HUES48 (cell line): ENCODE results near the gene CD34.

ENCODE experiments used
- H3K27ac ChIP-seq: one replicate; pipeline ENCODE4 v1.7.0; 2013; ENCODE audit warnings: low read depth, low read length, inconsistent platforms
- H3K27me3 ChIP-seq: 2 replicates; pipeline ENCODE4 v1.6.1; 2013; ENCODE audit warnings: mild to moderate bottlenecking, low read length; ENCODE audit not compliant: control insufficient read depth, insufficient read depth
- H3K36me3 ChIP-seq: 2 replicates; pipeline ENCODE4 v1.6.1; 2013; ENCODE audit warnings: low read length; ENCODE audit not compliant: control insufficient read depth, insufficient read depth
- H3K4me1 ChIP-seq: 2 replicates; pipeline ENCODE4 v1.6.1; 2013; ENCODE audit warnings: mild to moderate bottlenecking, low read length; ENCODE audit not compliant: control insufficient read depth, insufficient read depth
- H3K4me3 ChIP-seq: 2 replicates; pipeline ENCODE4 v1.5.1; 2013; ENCODE audit warnings: mild to moderate bottlenecking, low read depth, low read length
- H3K9ac ChIP-seq: 2 replicates; pipeline ENCODE4 v1.6.1; 2013; ENCODE audit warnings: mild to moderate bottlenecking, low read depth, low read length, moderate library complexity
- H3K9me3 ChIP-seq: 2 replicates; pipeline ENCODE4 v1.6.1; 2013; ENCODE audit warnings: low read length; ENCODE audit not compliant: control insufficient read depth, insufficient read depth

CD34 gene

DNA sequence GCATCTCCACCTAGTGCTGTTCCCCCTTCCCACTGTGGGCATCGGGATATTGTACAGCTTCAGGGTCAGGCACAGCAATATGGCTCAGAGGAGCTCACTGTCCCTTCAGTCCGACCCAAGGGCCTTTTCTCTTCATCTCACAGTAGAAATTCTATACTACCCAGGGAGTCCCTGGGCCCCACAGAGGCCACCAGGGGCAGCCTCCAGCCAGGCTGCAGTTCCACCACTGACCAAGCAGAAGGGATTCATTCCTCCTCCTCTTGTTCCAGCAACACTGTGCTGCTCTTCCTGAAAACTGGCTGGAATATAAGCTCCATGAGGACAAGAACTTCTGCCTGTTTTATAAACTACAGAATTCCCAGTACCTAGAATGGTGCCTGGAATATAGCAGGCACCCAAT, 70.5 kb downstream of the CD34 start:
- H3K9ac ChIP-seq = no peak overlapping the region
- no peaks in the 10 kb centered on the region for H3K27me3 ChIP-seq
- no peaks in the 10 kb centered on the region for H3K4me1 ChIP-seq
- H3K27ac ChIP-seq = no peak overlapping the region
- H3K9me3 ChIP-seq = no peaks in the 10 kb centered on the region
- no peak overlapping the region for H3K4me3 ChIP-seq
- no peaks in the 10 kb centered on the region for H3K36me3 ChIP-seq

DNA sequence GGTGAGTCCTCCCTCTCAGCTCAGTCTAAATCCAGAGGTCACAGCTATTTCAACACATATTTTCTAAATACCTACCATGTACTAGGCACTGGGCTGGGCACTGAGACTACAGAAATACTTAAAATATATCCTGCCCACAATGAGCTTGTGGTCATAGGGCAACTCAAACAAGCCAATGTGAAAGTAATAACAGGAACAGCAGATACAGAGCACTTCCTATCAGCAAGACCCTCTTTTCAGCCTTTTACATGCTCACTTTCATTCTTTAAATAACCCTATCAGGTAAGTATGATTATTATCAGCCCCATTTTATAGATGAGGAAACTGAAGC, 71.9 kb downstream of the CD34 start:
- no peaks in the 10 kb centered on the region for H3K27me3 ChIP-seq
- no peak overlapping the region for H3K4me3 ChIP-seq
- no peaks in the 10 kb centered on the region for H3K4me1 ChIP-seq
- H3K9me3 ChIP-seq = no peaks in the 10 kb centered on the region
- no peak overlapping the region for H3K9ac ChIP-seq
- H3K27ac ChIP-seq = no peak overlapping the region
- no peaks in the 10 kb centered on the region for H3K36me3 ChIP-seq

DNA sequence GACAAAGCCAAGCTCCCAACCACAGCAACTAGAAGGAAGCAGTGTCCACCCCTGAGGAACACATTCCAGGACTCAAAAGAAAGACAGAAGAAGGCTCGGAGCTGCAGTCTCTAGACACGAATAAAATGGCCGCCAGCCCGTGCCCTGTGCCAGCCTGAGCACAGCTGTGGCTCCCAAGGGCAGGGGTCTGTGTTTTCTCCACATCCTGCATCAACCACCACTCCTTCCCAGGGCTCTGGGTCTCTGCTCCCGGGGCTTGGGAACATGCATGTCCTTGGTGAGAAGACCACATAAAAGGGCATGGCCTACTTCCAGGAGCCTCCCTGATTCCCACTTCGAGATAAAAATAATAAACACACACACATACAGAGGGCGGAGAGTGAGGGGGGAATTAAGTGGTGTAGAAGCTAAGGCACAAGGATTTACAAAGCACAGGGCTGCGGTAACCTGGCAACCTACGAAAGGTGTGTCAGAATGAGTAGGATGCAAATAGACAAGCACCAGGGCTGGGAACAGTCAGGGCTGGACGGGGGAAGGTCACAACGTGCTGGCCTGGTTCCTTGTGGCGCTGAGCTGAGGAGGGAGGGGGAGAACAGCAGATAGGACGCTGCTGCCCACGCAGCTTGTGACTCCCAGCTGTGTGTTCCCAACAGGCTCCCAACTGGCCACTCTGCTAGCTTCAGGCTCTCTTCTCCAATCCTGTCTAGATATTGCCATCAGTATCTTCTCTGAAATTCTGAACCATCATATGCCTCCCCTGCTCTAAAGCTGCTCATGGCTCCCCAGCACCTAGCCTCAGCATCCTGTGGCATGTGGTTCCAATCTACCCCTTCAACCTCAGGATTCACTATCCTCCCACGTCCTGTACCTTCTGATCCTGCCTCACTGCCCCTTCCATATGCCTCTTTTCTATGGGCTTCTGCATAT, 72.5 kb downstream of the CD34 start:
- Histone ChIP-seq H3K9me3 (no peaks in the 10 kb centered on the region), H3K27ac (no peak overlapping the region)

DNA sequence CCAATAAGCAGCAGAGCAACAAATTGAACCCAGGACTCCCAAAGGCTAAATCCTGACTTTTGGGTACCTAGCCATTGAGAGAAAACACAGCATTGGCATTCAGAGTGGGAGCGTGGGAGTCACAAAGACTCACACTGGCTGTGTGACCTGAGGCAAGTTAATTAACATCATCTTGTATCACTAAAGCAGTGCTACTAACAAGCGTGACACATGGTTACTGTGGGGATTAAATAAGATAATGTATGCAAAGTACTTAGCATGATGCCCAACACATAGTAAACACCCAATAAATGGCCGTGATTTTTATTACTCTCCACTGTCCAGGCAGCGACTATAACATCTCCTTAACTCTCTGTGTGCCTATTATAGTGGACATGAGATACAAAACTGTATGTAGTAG, 73.3 kb downstream of the CD34 start:
- Histone ChIP-seq H3K9me3 (no peaks in the 10 kb centered on the region), H3K4me1 (no peaks in the 10 kb centered on the region), H3K27me3 (no peaks in the 10 kb centered on the region), H3K27ac (no peak overlapping the region), H3K9ac (no peak overlapping the region), H3K4me3 (no peak overlapping the region), H3K36me3 (no peaks in the 10 kb centered on the region)

More for the DNA sequence above, 72.5 kb downstream of the CD34 start:
- Histone ChIP-seq H3K36me3 (no peaks in the 10 kb centered on the region), H3K27me3 (no peaks in the 10 kb centered on the region), H3K9ac (no peak overlapping the region), H3K4me1 (no peaks in the 10 kb centered on the region), H3K4me3 (no peak overlapping the region)

DNA sequence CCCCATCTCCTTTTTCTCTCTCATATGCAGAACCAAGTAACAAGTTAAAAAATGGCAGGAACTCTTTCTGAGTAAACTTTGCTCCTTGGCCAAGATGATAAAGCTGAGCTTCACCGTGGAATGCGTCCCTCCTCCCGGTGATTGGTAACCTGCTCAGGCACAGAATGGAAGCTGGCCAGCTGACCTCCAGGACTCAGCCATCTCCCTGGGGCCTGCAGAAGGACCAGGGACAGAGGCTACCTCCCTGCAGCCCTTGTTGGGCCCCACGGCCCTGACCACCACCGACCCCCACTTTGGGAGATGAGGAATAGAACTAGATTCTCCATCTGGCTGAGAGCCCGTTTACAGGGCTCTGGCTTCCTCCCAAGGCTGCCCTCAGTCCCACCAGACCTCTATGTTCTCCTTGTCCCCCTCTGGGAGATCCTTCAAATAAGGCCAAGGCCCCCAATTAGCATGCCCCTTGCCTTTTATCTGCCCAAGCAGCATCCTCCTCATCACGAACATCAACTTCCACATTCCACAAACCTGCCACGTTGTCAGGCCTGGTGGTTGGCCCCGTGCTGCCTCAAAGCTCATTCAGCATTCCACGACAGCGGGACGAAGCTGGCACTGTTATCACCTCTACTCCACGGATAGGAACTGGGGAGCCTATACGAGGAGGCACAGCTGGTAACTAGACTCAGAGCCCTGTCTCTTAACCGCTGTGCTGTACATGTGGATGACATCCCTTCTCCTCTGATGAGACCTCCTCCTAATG, 74.2 kb downstream of the CD34 start:
- no peaks in the 10 kb centered on the region for H3K9me3 ChIP-seq
- H3K27ac ChIP-seq = no peak overlapping the region
- H3K9ac ChIP-seq = no peak overlapping the region
- no peaks in the 10 kb centered on the region for H3K36me3 ChIP-seq
- H3K27me3 ChIP-seq = no peaks in the 10 kb centered on the region
- H3K4me1 ChIP-seq = no peaks in the 10 kb centered on the region
- H3K4me3 ChIP-seq = no peak overlapping the region

DNA sequence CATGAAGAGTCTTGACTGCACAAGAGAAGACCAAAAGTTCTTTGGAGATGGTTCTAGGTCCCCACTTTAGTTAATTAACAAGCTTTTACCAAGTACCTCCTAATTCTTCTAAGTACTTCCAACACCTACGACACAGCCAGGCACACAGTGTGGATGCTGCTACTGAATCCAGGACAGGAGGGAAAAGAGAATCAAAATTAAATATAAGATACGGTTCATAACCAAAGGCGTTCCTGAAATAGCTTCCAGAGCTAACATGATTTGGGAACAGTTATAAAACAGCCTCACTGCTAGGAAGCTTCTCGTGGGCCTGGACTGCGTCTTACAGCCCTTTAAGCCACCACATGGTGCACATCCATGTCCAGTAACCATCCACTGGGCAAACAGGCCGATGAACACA, 75.0 kb downstream of the CD34 start:
- Histone ChIP-seq H3K4me1 (no peaks in the 10 kb centered on the region), H3K27me3 (no peaks in the 10 kb centered on the region), H3K9me3 (no peaks in the 10 kb centered on the region), H3K9ac (no peak overlapping the region), H3K4me3 (no peak overlapping the region), H3K27ac (no peak overlapping the region), H3K36me3 (no peaks in the 10 kb centered on the region)

DNA sequence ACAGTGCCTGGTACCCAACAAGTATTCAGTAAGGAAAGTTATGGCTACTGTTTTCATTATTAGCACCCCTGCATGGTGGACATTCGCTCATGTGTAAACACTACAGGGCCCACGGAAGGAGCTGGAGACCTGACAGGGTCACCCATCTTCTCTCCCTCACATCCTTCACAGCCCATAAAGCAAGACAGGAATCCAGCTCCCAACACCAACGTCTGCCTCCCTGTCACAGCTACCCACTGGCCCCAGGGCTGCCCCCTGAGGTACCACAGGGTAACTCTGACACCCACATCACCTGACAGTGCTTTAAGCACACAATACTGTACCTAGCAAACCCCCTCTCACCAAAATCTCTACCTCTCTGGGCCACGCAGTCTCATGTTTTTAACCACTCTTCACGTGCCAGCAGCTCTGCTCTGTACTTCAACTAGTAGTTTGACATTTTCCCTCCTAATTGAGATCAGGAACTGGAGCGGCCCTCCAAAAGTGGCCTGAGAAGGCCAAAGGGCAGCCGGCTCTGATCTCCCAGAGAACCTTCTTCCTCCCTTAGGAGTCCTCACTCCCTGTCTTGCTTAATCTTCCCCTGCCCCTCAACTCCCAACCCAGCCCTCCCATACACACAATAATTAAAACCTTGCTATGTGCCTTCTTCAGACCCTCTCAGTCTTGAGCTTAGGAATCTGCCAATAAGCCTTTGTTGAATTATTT, 76.8 kb downstream of the CD34 start:
- no peaks in the 10 kb centered on the region for H3K27me3 ChIP-seq
- H3K36me3 ChIP-seq = no peaks in the 10 kb centered on the region
- no peak overlapping the region for H3K4me3 ChIP-seq
- H3K27ac ChIP-seq = no peak overlapping the region
- H3K4me1 ChIP-seq = no peaks in the 10 kb centered on the region
- no peaks in the 10 kb centered on the region for H3K9me3 ChIP-seq
- H3K9ac ChIP-seq = no peak overlapping the region

DNA sequence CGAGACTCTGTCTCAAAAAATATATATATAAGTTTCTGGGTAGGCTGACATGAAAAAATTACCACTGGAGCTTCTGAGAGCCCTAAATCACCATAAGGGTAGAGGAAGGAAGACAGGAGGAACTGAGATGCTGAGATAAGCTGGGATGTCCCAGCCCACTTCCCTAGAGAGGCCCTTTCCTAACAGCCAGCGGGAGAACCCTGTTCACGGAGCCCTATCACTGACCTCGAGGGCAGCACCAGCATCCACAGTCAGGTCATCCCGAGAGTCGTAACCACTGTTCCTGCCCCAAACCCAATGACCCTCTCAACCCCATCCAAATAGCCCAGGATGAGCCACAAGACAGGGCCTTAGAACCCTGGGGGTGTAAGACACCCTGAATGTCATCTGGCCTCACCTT, 77.5 kb downstream of the CD34 start:
- no peaks in the 10 kb centered on the region for H3K36me3 ChIP-seq

DNA sequence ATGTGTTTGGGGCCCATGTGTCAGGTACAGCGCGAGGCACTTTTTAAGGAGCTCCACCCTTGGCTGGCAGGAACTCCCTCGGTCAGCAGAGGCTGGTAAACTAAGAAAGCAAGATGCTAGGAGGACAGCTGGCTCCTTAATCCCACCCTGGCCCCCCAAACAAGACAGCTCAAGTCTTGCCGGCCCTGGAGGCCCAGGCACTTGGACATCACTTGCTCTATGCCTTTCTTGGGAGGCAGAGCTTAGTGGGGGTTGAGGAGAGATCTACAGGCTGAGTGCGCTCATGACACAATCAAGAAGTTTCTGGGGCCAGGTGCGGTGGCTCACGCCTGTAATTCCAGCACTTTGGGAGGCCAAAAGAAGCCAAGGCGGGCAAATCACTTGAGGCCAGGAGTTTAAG, 78.1 kb downstream of the CD34 start:
- H3K9me3 ChIP-seq = no peaks in the 10 kb centered on the region
- no peaks in the 10 kb centered on the region for H3K4me1 ChIP-seq
- H3K27ac ChIP-seq = no peak overlapping the region
- H3K4me3 ChIP-seq = no peak overlapping the region
- H3K9ac ChIP-seq = no peak overlapping the region
- H3K36me3 ChIP-seq = no peaks in the 10 kb centered on the region
- no peaks in the 10 kb centered on the region for H3K27me3 ChIP-seq

More for the DNA sequence above, 77.5 kb downstream of the CD34 start:
- no peak overlapping the region for H3K4me3 ChIP-seq
- no peaks in the 10 kb centered on the region for H3K27me3 ChIP-seq
- no peak overlapping the region for H3K9ac ChIP-seq
- no peaks in the 10 kb centered on the region for H3K9me3 ChIP-seq
- no peak overlapping the region for H3K27ac ChIP-seq
- H3K4me1 ChIP-seq = no peaks in the 10 kb centered on the region

DNA sequence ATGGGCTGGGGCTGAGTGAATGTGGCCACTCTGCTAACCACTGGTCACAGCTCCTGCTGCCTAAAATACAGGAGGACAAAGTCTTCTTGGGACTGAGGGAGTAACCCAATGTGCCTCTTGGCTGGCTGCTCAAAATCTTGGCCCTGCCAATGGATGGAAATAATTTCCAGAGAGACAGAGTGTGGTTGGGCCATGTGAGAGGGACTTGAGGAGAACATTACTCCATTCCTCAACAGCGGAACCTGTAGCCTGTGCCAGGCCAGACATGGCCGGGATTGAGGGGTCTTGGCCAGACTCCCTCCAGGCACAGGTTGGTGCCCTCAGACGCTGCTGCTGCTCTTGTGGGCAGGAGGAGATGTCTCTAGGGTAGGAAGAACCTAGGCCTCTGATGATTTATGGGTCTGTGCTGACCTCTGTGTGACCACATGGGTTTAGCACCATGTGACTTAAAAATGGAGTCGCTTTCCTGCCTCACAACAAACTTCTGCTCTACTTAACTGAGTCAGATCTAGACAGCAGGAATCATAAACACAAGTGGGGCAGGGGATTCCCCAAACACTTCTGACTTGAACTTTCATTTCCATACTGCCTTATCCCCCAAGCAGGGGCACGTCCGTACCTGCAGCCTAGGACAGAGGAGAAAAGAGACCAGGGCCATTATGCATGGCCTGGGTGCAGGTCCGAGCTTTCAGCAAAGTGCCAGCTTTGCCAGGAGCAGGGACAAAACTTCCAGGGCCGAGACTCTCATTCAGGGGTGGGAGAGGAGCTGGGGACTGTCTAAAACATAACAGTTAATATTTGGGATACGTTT, 79.2 kb downstream of the CD34 start:
- Histone ChIP-seq H3K27me3 (no peaks in the 10 kb centered on the region), H3K27ac (no peak overlapping the region), H3K9ac (no peak overlapping the region), H3K9me3 (no peaks in the 10 kb centered on the region), H3K4me3 (no peak overlapping the region), H3K4me1 (no peaks in the 10 kb centered on the region), H3K36me3 (no peaks in the 10 kb centered on the region)
